Endodermal cell (in vitro differentiated cells): ENCODE data around the gene SDK2. TPM values are rescaled to one million over a fixed set of nuclear protein-coding genes. Genes with fewer than 3 reads are reported as not detected.

Experiments used
- DNase-seq: peaks from one replicate; pipeline ENCODE4 v3.0.0-alpha.2; 2017
- H3K27ac ChIP-seq: 2 replicates; pipeline ENCODE4 v1.5.1; 2013; ENCODE audit warnings: mild to moderate bottlenecking, low read depth, low read length, moderate library complexity
- H3K27me3 ChIP-seq: 2 replicates; pipeline ENCODE4 v1.6.1; 2013; ENCODE audit warnings: mild to moderate bottlenecking, low read length, moderate library complexity; ENCODE audit not compliant: insufficient read depth, control insufficient read depth, poor library complexity, severe bottlenecking
- H3K36me3 ChIP-seq: 2 replicates; pipeline ENCODE4 v1.7.0; 2013; ENCODE audit warnings: mild to moderate bottlenecking, low read length, moderate library complexity; ENCODE audit not compliant: control insufficient read depth, insufficient read depth
- H3K4me1 ChIP-seq: one replicate; pipeline ENCODE4 v1.7.0; 2013; ENCODE audit warnings: low read length; ENCODE audit not compliant: control insufficient read depth, insufficient read depth
- H3K4me3 ChIP-seq: 2 replicates; pipeline ENCODE4 v1.5.1; 2013; ENCODE audit warnings: mild to moderate bottlenecking, low read length, moderate library complexity
- H3K9ac ChIP-seq: 2 replicates; pipeline ENCODE4 v1.6.1; 2013; ENCODE audit warnings: mild to moderate bottlenecking, low read length, moderate library complexity; ENCODE audit not compliant: poor library complexity, severe bottlenecking; ENCODE audit errors: extremely low read depth
- H3K9me3 ChIP-seq: 2 replicates; pipeline ENCODE4 v1.6.1; 2013; ENCODE audit warnings: mild to moderate bottlenecking, low read length, moderate library complexity; ENCODE audit not compliant: control insufficient read depth
- H3K27ac Mint-ChIP-seq: 2 replicates; pipeline ENCODE4 v1.8.0; 2020; ENCODE audit warnings: mixed read lengths
- H3K27me3 Mint-ChIP-seq: 2 replicates; pipeline ENCODE4 v1.8.0; 2021; ENCODE audit warnings: mild to moderate bottlenecking, mixed read lengths; ENCODE audit not compliant: insufficient read depth
- H3K36me3 Mint-ChIP-seq: 2 replicates; pipeline ENCODE4 v1.8.0; 2020; ENCODE audit warnings: low read depth, mixed read lengths
- H3K4me1 Mint-ChIP-seq: 2 replicates; pipeline ENCODE4 v1.8.0; 2020; ENCODE audit warnings: mixed read lengths
- H3K4me3 Mint-ChIP-seq: 2 replicates; pipeline ENCODE4 v1.8.0; 2020; ENCODE audit warnings: mild to moderate bottlenecking, moderate library complexity, mixed read lengths
- H3K9me3 Mint-ChIP-seq: 2 replicates; pipeline ENCODE4 v1.8.0; 2020; ENCODE audit warnings: mild to moderate bottlenecking, mixed read lengths
- WGBS, 2 experiments: methylation state at CpG; one replicate each; pipeline versions ENCODE4 v1.1.5 to v1.1.7; 2013; ENCODE audit warnings: missing lambda C conversion rate in 2 of 2, mixed read lengths in 1 of 2; ENCODE audit not compliant: insufficient coverage in 1 of 2, insufficient read length in 1 of 2; 5-methylcytosine and 5-hydroxymethylcytosine counted together
- total RNA-seq, 2 donors: library from RNA; stranded (reverse); fragmentation: NEBNext Ultra II Directional in 1 of 2; extraction: Animal tissue kit (Norgen Biotek cat#: 25700) in 1 of 2; gene quantifications; 2 replicates in 1 of 2; 3 replicates in 1 of 2; pipeline ENCODE4 v1.2.1, GENCODE V29; 2021
- TF ChIP-seq, protein P1 (sequence below): fragments of 200-600 bp; sonication (generic); conservative IDR thresholded peaks from 2 replicates; pipeline ENCODE4 v1.5.0; 2021; ENCODE audit warnings: antibody characterized with exemption, mild to moderate bottlenecking

SDK2 gene
- total RNA-seq, 2 donors from 2014 or later = 5.9 to 7.0 TPM

DNA sequence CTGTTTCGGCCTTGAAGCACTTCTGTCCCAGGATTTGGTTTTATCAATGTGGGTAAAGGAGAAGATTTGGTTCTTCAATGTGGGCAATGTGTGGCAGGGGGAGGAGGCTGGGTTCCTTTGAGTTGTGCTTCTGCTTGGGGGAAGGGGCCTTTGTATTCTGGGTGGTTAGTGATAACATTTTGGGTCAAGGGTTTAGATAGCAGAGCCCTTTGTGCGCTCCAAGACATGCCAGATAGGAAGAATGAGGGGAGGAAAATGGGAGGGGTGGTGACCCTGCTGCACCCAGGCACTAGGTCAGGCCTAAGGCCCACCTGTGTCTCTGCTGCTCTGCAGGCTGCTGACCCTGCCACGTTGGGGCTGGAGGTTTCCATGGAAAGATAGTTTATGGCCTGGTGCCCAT is 292.5 kb downstream of the SDK2 start:
- no peaks in the 10 kb centered on the region for H3K9me3 ChIP-seq
- WGBS, 2 experiments = 51 to 63% methylated on average over 1 to 3 of the region's 3 CpGs
- Mint-ChIP-seq H3K9me3 (no peaks in the 10 kb centered on the region), H3K27me3 (no peaks in the 10 kb centered on the region), H3K4me3 (peak overlapping the region; percentile 37), H3K4me1 (peaks cover 43% of the 10 kb centered on the region), H3K36me3 (no peaks in the 10 kb centered on the region), H3K27ac (peak overlapping the region; percentile 62)
- TF ChIP-seq, protein P1, sequence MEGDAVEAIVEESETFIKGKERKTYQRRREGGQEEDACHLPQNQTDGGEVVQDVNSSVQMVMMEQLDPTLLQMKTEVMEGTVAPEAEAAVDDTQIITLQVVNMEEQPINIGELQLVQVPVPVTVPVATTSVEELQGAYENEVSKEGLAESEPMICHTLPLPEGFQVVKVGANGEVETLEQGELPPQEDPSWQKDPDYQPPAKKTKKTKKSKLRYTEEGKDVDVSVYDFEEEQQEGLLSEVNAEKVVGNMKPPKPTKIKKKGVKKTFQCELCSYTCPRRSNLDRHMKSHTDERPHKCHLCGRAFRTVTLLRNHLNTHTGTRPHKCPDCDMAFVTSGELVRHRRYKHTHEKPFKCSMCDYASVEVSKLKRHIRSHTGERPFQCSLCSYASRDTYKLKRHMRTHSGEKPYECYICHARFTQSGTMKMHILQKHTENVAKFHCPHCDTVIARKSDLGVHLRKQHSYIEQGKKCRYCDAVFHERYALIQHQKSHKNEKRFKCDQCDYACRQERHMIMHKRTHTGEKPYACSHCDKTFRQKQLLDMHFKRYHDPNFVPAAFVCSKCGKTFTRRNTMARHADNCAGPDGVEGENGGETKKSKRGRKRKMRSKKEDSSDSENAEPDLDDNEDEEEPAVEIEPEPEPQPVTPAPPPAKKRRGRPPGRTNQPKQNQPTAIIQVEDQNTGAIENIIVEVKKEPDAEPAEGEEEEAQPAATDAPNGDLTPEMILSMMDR = no peak
- no peak overlapping the region for H3K27ac ChIP-seq
- H3K36me3 ChIP-seq = no peaks in the 10 kb centered on the region
- peak; percentile 69 for DNase-seq
- H3K4me3 ChIP-seq = peak overlapping the region; percentile 51
- no peak overlapping the region for H3K9ac ChIP-seq
- peaks cover 19% of the 10 kb centered on the region for H3K4me1 ChIP-seq
- no peaks in the 10 kb centered on the region for H3K27me3 ChIP-seq

DNA sequence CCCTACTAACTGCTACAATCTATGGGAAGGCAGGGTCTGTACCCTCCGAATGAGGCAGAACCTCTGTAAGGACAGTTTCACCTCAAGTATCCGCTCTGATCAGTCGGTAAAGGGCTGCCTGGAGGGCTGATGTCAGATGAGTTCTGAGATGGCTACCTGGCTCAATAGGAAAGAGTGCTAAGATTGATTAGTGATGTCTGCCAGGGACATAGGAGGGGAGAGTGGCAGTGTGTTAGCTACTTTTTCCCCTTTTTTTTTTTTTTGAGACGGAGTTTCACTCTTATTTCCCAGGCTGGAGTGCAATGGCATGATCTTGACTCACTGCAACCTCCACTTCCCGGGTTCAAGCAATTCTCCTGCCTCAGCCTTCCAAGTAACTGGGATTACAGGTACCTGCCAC is 293.4 kb downstream of the SDK2 start:
- Mint-ChIP-seq H3K4me3 (no peak overlapping the region), H3K27ac (peak overlapping the region; percentile 62)

DNA sequence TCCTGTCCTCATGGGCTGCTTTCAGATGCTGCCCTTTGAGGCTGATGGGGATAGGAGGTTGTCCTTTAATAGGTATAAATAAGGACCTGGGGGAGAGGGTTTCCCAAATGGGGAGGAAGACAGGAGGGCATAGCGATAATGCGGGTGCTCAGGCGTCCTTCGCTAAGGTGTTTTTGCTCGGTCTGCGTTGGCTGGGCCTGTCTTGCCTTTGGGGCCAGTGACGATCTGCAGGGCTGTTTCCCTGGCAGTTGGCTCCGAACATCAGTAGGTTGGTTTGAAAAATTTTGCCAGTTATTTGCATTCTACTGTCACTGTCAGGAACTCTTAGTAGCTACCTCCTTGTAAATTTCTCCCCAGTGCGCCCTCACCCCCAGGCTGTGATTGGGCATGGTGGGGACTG is 294.6 kb downstream of the SDK2 start:
- 92% methylated on average over 9 of the region's 9 CpGs; no CpG with 5 or more reads in 1 of the 2 experiments for WGBS, 2 experiments
- no peak overlapping the region for H3K27ac Mint-ChIP-seq
- H3K27me3 Mint-ChIP-seq = no peaks in the 10 kb centered on the region
- H3K9me3 Mint-ChIP-seq = no peaks in the 10 kb centered on the region
- no peaks in the 10 kb centered on the region for H3K27me3 ChIP-seq
- TF ChIP-seq, protein P1 = no peak
- H3K4me1 Mint-ChIP-seq = peaks cover 36% of the 10 kb centered on the region
- peak overlapping the region; percentile 42 for H3K27ac ChIP-seq
- H3K9me3 ChIP-seq = no peaks in the 10 kb centered on the region
- no peaks in the 10 kb centered on the region for H3K36me3 Mint-ChIP-seq
- H3K36me3 ChIP-seq = no peaks in the 10 kb centered on the region
- H3K4me3 Mint-ChIP-seq = no peak overlapping the region
- DNase-seq = peak; percentile 52
- peaks cover 19% of the 10 kb centered on the region for H3K4me1 ChIP-seq
- no peak overlapping the region for H3K9ac ChIP-seq
- H3K4me3 ChIP-seq = no peak overlapping the region

More for the DNA sequence above, 293.4 kb downstream of the SDK2 start:
- Histone ChIP-seq H3K9ac (no peak overlapping the region), H3K27me3 (no peaks in the 10 kb centered on the region), H3K4me1 (peaks cover 19% of the 10 kb centered on the region), H3K36me3 (no peaks in the 10 kb centered on the region), H3K9me3 (no peaks in the 10 kb centered on the region), H3K4me3 (no peak overlapping the region), H3K27ac (no peak overlapping the region)
- 95 to 100% methylated on average over 1 to 5 of the region's 5 CpGs for WGBS, 2 experiments
- Mint-ChIP-seq H3K4me1 (peaks cover 38% of the 10 kb centered on the region), H3K36me3 (no peaks in the 10 kb centered on the region), H3K9me3 (no peaks in the 10 kb centered on the region), H3K27me3 (no peaks in the 10 kb centered on the region)
- DNase-seq = peak; percentile 41
- TF ChIP-seq, protein P1 = no peak
